ENCODE data around the gene P3H3. TPM values are rescaled to one million over a fixed set of nuclear protein-coding genes. Genes with fewer than 3 reads are reported as not detected.

Gene P3H3
- total and polyA plus RNA-seq, 9 of the 15 experiments (the other 6 are each of a cell fraction or from before 2014, with no cell fraction given): 0.03 to 15.0 (median 4.8) TPM

DNA sequence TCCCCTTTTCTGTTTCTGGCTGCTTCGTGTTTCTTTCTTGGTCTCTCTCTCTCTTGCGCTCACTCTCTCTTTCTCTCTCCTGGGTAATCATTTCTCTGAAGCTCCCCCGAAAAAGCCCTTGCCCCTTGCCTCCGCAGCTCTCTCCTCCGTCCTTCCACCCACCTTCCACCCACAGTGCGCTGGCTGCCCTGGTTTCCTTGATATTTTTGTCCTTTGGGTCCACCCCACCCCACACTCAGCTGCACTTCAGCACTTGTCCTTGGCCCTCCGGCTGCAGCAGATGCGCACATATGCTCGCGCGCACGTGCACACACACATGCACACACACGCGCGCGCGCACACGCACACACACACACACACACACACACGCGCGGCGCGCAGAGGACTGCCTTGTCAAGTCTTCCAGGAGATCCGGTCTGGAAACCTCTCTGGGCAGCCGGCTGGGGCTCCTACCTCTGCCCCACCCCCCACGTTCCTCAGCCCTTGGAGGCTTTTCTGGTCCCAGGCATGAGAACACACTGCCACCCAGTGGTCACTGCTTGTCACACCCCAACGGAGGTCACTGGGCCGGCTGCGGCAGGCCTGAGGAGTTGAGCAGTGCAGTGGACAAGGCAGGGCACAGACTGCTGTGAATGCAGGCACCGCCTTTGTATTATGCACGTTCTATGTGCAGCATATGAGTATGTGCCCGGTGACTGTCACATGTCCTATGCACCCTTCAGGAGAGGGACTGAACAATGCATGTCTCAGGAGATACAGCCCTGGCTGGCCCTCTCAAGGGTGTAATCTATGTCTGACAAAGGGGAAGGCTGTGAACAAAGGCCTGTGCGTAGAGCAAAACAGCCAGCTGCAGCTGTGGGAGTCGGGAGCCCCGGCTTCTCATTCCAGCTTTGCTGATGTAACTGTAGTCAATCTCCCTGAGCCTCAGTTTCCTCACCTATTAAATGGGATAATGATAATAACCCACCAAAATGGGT is 49.3 kb upstream of the P3H3 start (continued):
- no peak for TF ChIP-seq NUFIP1 (IDR thresholded peaks at IDR 0.05; ENCODE audit: partially characterized antibody)
- TF ChIP-seq E2F8 (IDR thresholded peaks at IDR 0.05; ENCODE audit: low read depth, partially characterized antibody): peak; percentile 39
- TF ChIP-seq FOXK2 (conservative IDR thresholded peaks at IDR 0.05 in 1 of 2, IDR thresholded peaks at IDR 0.05 in 1 of 2; ENCODE audit: low read depth in 2 of 2): peak in 1 of 2 experiments; percentile 74; a peak in 2 of 4 replicates
- no peak for TF ChIP-seq RBM15 (IDR thresholded peaks at IDR 0.05; ENCODE audit: insufficient read depth, low read length)
- TF ChIP-seq ZC3H11A (IDR thresholded peaks at IDR 0.05; ENCODE audit: low read depth, low read length): no peak
- TF ChIP-seq EP400 (IDR thresholded peaks at IDR 0.05): peak; percentile 89
- TF ChIP-seq POLR2B (IDR thresholded peaks at IDR 0.05; ENCODE audit: low read depth, partially characterized antibody): no peak
- TF ChIP-seq, protein P1, sequence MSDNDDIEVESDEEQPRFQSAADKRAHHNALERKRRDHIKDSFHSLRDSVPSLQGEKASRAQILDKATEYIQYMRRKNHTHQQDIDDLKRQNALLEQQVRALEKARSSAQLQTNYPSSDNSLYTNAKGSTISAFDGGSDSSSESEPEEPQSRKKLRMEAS (CRISPR knock-in tag; IDR thresholded peaks at IDR 0.05): peak; percentile 89
- no peak for TF ChIP-seq ZNF280B (CRISPR knock-in tag; IDR thresholded peaks at IDR 0.05)
- TF ChIP-seq ZNF707 (CRISPR knock-in tag; conservative IDR thresholded peaks at IDR 0.05): no peak
- no peak for TF ChIP-seq CSDE1 (IDR thresholded peaks at IDR 0.05)
- TF ChIP-seq ZNF23 (CRISPR knock-in tag; IDR thresholded peaks at IDR 0.05): no peak
- TF ChIP-seq, protein P2, sequence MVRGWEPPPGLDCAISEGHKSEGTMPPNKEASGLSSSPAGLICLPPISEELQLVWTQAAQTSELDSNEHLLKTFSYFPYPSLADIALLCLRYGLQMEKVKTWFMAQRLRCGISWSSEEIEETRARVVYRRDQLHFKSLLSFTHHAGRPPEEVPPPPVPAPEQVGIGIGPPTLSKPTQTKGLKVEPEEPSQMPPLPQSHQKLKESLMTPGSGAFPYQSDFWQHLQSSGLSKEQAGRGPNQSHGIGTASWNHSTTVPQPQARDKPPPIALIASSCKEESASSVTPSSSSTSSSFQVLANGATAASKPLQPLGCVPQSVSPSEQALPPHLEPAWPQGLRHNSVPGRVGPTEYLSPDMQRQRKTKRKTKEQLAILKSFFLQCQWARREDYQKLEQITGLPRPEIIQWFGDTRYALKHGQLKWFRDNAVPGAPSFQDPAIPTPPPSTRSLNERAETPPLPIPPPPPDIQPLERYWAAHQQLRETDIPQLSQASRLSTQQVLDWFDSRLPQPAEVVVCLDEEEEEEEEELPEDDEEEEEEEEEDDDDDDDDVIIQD (CRISPR knock-in tag; IDR thresholded peaks at IDR 0.05): no peak
- TF ChIP-seq TAF9B (IDR thresholded peaks at IDR 0.05; ENCODE audit: partially characterized antibody): no peak
- TF ChIP-seq TOE1 (IDR thresholded peaks at IDR 0.05; ENCODE audit: borderline replicate concordance): peak; percentile 55; the same call in 1 of the 2 replicates
- no peak; the same call in 1 of the 2 replicates for TF ChIP-seq TOE1 (CRISPR knock-in tag; IDR thresholded peaks at IDR 0.05; ENCODE audit: borderline replicate concordance, low read depth)
- TF ChIP-seq BCL6 (CRISPR knock-in tag; IDR thresholded peaks at IDR 0.05): no peak
- no peak for TF ChIP-seq PCBP2 (IDR thresholded peaks at IDR 0.05; ENCODE audit: low read depth, low read length, poor library complexity, severe bottlenecking)
- TF ChIP-seq KDM5B (IDR thresholded peaks at IDR 0.05; ENCODE audit: insufficient replicate concordance, low read depth, low read length): peak; percentile 38
- TF ChIP-seq PHB (CRISPR knock-in tag; IDR thresholded peaks at IDR 0.05): no peak
- peak; percentile 78 for TF ChIP-seq ARID2 (IDR thresholded peaks at IDR 0.05)
- no peak for TF ChIP-seq BMI1 (IDR thresholded peaks at IDR 0.05; ENCODE audit: low read length)

All from K562 (cell line).